Liver (tissue), 9 donors: ENCODE data around the gene CCDC187. TPM values are rescaled to one million over a fixed set of nuclear protein-coding genes. Genes with fewer than 3 reads are reported as not detected.

Source experiments
- DNase-seq: peaks from one replicate; pipeline ENCODE4 v3.0.0-alpha.2; 2017; ENCODE audit warnings: low spot score
- H3K27ac ChIP-seq, 2 donors: one replicate each; pipeline ENCODE4 v1.7.0; 2013; ENCODE audit warnings: inconsistent platforms in 2 of 2, low read length in 2 of 2, control low read depth in 1 of 2, low read depth in 1 of 2, mild to moderate bottlenecking in 1 of 2
- H3K27me3 ChIP-seq, 4 donors: one replicate each; pipeline versions ENCODE4 v1.6.1 to v1.7.0; 2013; ENCODE audit warnings: low read length in 3 of 4, inconsistent platforms in 1 of 4, mild to moderate bottlenecking in 1 of 4, moderate library complexity in 1 of 4; ENCODE audit not compliant: control insufficient read depth in 4 of 4, insufficient read depth in 4 of 4
- H3K36me3 ChIP-seq, 4 donors: one replicate each; pipeline versions ENCODE4 v1.6.1 to v1.7.0; 2013; ENCODE audit warnings: low read length in 3 of 4, mild to moderate bottlenecking in 3 of 4, low read depth in 1 of 4, moderate library complexity in 1 of 4; ENCODE audit not compliant: control insufficient read depth in 4 of 4, insufficient read depth in 3 of 4
- H3K4me1 ChIP-seq, 4 donors: one replicate each; pipeline versions ENCODE4 v1.6.1 to v1.7.0; 2013; ENCODE audit warnings: low read length in 3 of 4, mild to moderate bottlenecking in 3 of 4, moderate library complexity in 1 of 4; ENCODE audit not compliant: control insufficient read depth in 4 of 4, insufficient read depth in 4 of 4
- H3K4me3 ChIP-seq, 3 donors: one replicate each; pipeline versions ENCODE4 v1.6.1 to v1.7.0; 2013; ENCODE audit warnings: low read length in 3 of 3, control low read depth in 1 of 3, low read depth in 1 of 3, mild to moderate bottlenecking in 1 of 3
- H3K9ac ChIP-seq, 2 donors: one replicate each; pipeline ENCODE4 v1.7.0; 2013; ENCODE audit warnings: low read length in 2 of 2, mild to moderate bottlenecking in 2 of 2, moderate library complexity in 2 of 2, control low read depth in 1 of 2, low read depth in 1 of 2
- H3K9me3 ChIP-seq, 4 donors: one replicate each; pipeline versions ENCODE4 v1.6.1 to v1.7.0; 2013; ENCODE audit warnings: low read length in 3 of 4; ENCODE audit not compliant: control insufficient read depth in 4 of 4
- ATF3 ChIP-seq: IDR thresholded peaks from 2 replicates; pipeline ENCODE4 v1.6.1; 2016; ENCODE audit warnings: antibody characterized with exemption
- CTCF ChIP-seq: fragments of 150-350 bp; IDR thresholded peaks from 2 replicates; pipeline ENCODE4 v1.5.1; 2017; ENCODE audit warnings: improper control_type of control experiment, low read depth, low read length; ENCODE audit not compliant: missing input control
- EGR1 ChIP-seq, 2 donors: IDR thresholded peaks; 2 replicates each; pipeline ENCODE4 v1.6.1; 2016 to 2018; ENCODE audit warnings: antibody characterized with exemption in 2 of 2, low read depth in 2 of 2
- FOXA1 ChIP-seq: IDR thresholded peaks from 2 replicates; pipeline ENCODE4 v1.6.1; 2016; ENCODE audit warnings: antibody characterized with exemption
- FOXA2 ChIP-seq: IDR thresholded peaks from 2 replicates; pipeline ENCODE4 v1.6.1; 2016; ENCODE audit warnings: antibody characterized with exemption
- GABPA ChIP-seq, 2 donors: IDR thresholded peaks in 1 of 2; conservative IDR thresholded peaks in 1 of 2; 2 replicates each; pipeline ENCODE4 v1.6.1; 2016; ENCODE audit warnings: antibody characterized with exemption in 2 of 2, mild to moderate bottlenecking in 1 of 2, moderate library complexity in 1 of 2
- HNF4A ChIP-seq, 2 donors: conservative IDR thresholded peaks; 2 replicates each; pipeline ENCODE4 v1.6.1; 2016; ENCODE audit warnings: antibody characterized with exemption in 2 of 2, mild to moderate bottlenecking in 2 of 2
- HNF4G ChIP-seq: IDR thresholded peaks from 2 replicates; pipeline ENCODE4 v1.6.1; 2016; ENCODE audit warnings: antibody characterized with exemption
- JUND ChIP-seq, 2 donors: IDR thresholded peaks; 2 replicates each; pipeline ENCODE4 v1.6.1; 2016; ENCODE audit warnings: antibody characterized with exemption in 2 of 2
- MAX ChIP-seq: IDR thresholded peaks from 2 replicates; pipeline ENCODE4 v1.6.1; 2016; ENCODE audit warnings: antibody characterized with exemption
- NR2F2 ChIP-seq: IDR thresholded peaks from 2 replicates; pipeline ENCODE4 v1.6.1; 2016; ENCODE audit warnings: antibody characterized with exemption
- RAD21 ChIP-seq, 2 donors: IDR thresholded peaks; 2 replicates each; pipeline ENCODE4 v1.6.1; 2016; ENCODE audit warnings: antibody characterized with exemption in 2 of 2, mild to moderate bottlenecking in 2 of 2
- REST ChIP-seq: IDR thresholded peaks from 2 replicates; pipeline ENCODE4 v1.6.1; 2016; ENCODE audit warnings: antibody characterized with exemption, mild to moderate bottlenecking
- RXRA ChIP-seq, 2 donors: IDR thresholded peaks; 2 replicates each; pipeline ENCODE4 v1.6.1; 2017 to 2018; ENCODE audit warnings: antibody characterized with exemption in 2 of 2, mild to moderate bottlenecking in 1 of 2
- SP1 ChIP-seq: IDR thresholded peaks from 2 replicates; pipeline ENCODE4 v1.6.1; 2018; ENCODE audit warnings: antibody characterized with exemption, mild to moderate bottlenecking
- TAF1 ChIP-seq: conservative IDR thresholded peaks from 2 replicates; pipeline ENCODE4 v1.6.1; 2016; ENCODE audit warnings: antibody characterized with exemption, mild to moderate bottlenecking
- YY1 ChIP-seq: IDR thresholded peaks from 2 replicates; pipeline ENCODE4 v1.6.1; 2016; ENCODE audit warnings: antibody characterized with exemption, mild to moderate bottlenecking
- ZBTB33 ChIP-seq: IDR thresholded peaks from 2 replicates; pipeline ENCODE4 v1.6.1; 2016; ENCODE audit warnings: antibody characterized with exemption
- WGBS: extraction: QIAGEN DNeasy Blood & Tissue Kit; methylation state at CpG from one replicate; pipeline ENCODE4 v1.1.7; 2013; 5-methylcytosine and 5-hydroxymethylcytosine counted together
- polyA plus RNA-seq, 2 donors: library from polyadenylated mRNA; stranded (reverse) in 1 of 2; unstranded in 1 of 2; fragments of 200-250 nt in 1 of 2; fragments of >200 nt in 1 of 2; fragmentation: Nextera tagmentation in 1 of 2; extraction: Ambion mirVana in 1 of 2; gene quantifications; one replicate each; pipeline versions ENCODE4 v1.2.1 to v1.2.3, GENCODE V29; 2013 to 2015
- total RNA-seq, 2 donors: library from RNA; depleted of rRNA; stranded (reverse); fragments of >200 nt; gene quantifications; one replicate each; pipeline ENCODE4 v1.2.3, GENCODE V29; 2014
- donor health status: healthy.
- donor health status: healthy.
- donor health status: healthy.
- donor health status: healthy.
- donor health status: healthy.

CCDC187 gene
- total and polyA plus RNA-seq, 4 donors, result 0.05 TPM; not detected in 3

- Histone ChIP-seq H3K27me3 (no peaks in the 10 kb centered on the region), H3K27ac (no peak overlapping the region), H3K9ac (no peak overlapping the region), H3K4me3 (no peak overlapping the region), H3K4me1 (no peaks in the 10 kb centered on the region), H3K9me3 (no peaks in the 10 kb centered on the region), H3K36me3 (peaks cover 4 to 17% (median 7%) of the 10 kb centered on the region in 4 donors)
- 97% methylated on average over 13 of the region's 13 CpGs for WGBS
- DNase-seq, result no peak
- TF ChIP-seq NR2F2 (no peak), EGR1 (IDR thresholded peaks at IDR 0.05; ENCODE audit: low read depth in 2 of 2) (no peak)
Measured at GRCh38 chr9:136222906-136223285, 81.0 kb downstream of the CCDC187 start.

- Histone ChIP-seq H3K9ac (no peak overlapping the region), H3K27ac (no peak overlapping the region), H3K9me3 (no peaks in the 10 kb centered on the region), H3K4me1 (no peaks in the 10 kb centered on the region), H3K27me3 (no peaks in the 10 kb centered on the region), H3K36me3 (peaks cover 4 to 17% (median 7%) of the 10 kb centered on the region in 4 donors), H3K4me3 (no peak overlapping the region)
- WGBS, result 97% methylated on average over 38 of the region's 38 CpGs
- TF ChIP-seq ZBTB33 (no peak), FOXA2 (no peak), MAX (no peak), ATF3 (no peak), NR2F2 (no peak), FOXA1 (no peak), HNF4A (conservative IDR thresholded peaks at IDR 0.05) (no peak), JUND (IDR thresholded peaks at IDR 0.05) (no peak), SP1 (no peak), GABPA (IDR thresholded peaks at IDR 0.05 in 1 of 2, conservative IDR thresholded peaks at IDR 0.05 in 1 of 2) (no peak), REST (no peak), EGR1 (IDR thresholded peaks at IDR 0.05; ENCODE audit: low read depth in 2 of 2) (no peak), TAF1 (no peak), CTCF (no peak), RAD21 (IDR thresholded peaks at IDR 0.05) (no peak), YY1 (no peak), RXRA (IDR thresholded peaks at IDR 0.05) (no peak), HNF4G (no peak)
- no peak for DNase-seq
Measured at GRCh38 chr9:136222166-136222905, 81.6 kb downstream of the CCDC187 start.
